OCI-LY7 (cell line): ENCODE data around the gene KCNK4. TPM values are rescaled to one million over a fixed set of nuclear protein-coding genes. Genes with fewer than 3 reads are reported as not detected.

Source experiments
- BruUV-seq: library from RNA; stranded (reverse); fragments of 400-500 nt; replicated peaks from 2 replicates; lab custom pipeline; 2021; lab: Mats Ljungman, UMichigan
- CTCF ChIA-PET: fragments of 300-600 bp; sonication (Branson Sonifier 250); formaldehyde crosslinking; loops from one replicate; lab custom pipeline; 2022; ENCODE audit warnings: antibody characterized with exemption; ENCODE audit not compliant: unreplicated experiment; lab: Charles Lee
- POLR2A ChIA-PET: fragments of 300-600 bp; sonication (Branson Sonifier 250); formaldehyde crosslinking; loops from one replicate; lab custom pipeline; 2022; ENCODE audit warnings: antibody characterized with exemption; lab: Charles Lee
- DNase-seq: peaks from one replicate; pipeline ENCODE4 v3.0.0-alpha.2; 2015; ENCODE audit warnings: low spot score
- H2AFZ ChIP-seq: fragments of 200-600 bp; sonication (generic), shearing (Covaris generic); 2 replicates; pipeline ENCODE4 v1.6.1; 2014; ENCODE audit warnings: mild to moderate bottlenecking, antibody characterized with exemption, low read length, moderate library complexity
- H3K27ac ChIP-seq: fragments of 200-600 bp; sonication (generic); 2 replicates; pipeline ENCODE4 v1.5.1; 2014; ENCODE audit warnings: mixed run types, low read depth, mild to moderate bottlenecking, moderate library complexity, low read length, inconsistent platforms; ENCODE audit not compliant: poor library complexity, severe bottlenecking
- H3K36me3 ChIP-seq: fragments of 200-600 bp; sonication (generic); 2 replicates; pipeline ENCODE4 v1.6.1; 2014; ENCODE audit warnings: mild to moderate bottlenecking, antibody characterized with exemption, low read length, moderate library complexity, mixed read lengths; ENCODE audit not compliant: insufficient read depth
- H3K4me1 ChIP-seq: fragments of 200-600 bp; sonication (generic); 2 replicates; pipeline ENCODE4 v1.5.1; 2014; ENCODE audit warnings: mild to moderate bottlenecking, low read length; ENCODE audit not compliant: insufficient read depth, poor library complexity, severe bottlenecking
- H3K4me2 ChIP-seq: fragments of 200-600 bp; sonication (generic); 2 replicates; pipeline ENCODE4 v1.6.1; 2014; ENCODE audit warnings: mild to moderate bottlenecking, low read length
- H3K4me3 ChIP-seq: fragments of 200-600 bp; sonication (generic); 2 replicates; pipeline ENCODE4 v1.5.1; 2014; ENCODE audit warnings: mild to moderate bottlenecking, low read depth, low read length; ENCODE audit not compliant: poor library complexity, severe bottlenecking
- H3K79me2 ChIP-seq: fragments of 200-600 bp; sonication (generic); 2 replicates; pipeline ENCODE4 v1.6.1; 2016; ENCODE audit warnings: low read depth, mild to moderate bottlenecking, low read length, moderate library complexity, mixed read lengths; ENCODE audit not compliant: insufficient read depth
- H3K9me2 ChIP-seq: fragments of 200-600 bp; sonication (generic); 2 replicates; pipeline ENCODE4 v1.6.1; 2016; ENCODE audit warnings: mild to moderate bottlenecking, low read length, mixed read lengths; ENCODE audit not compliant: insufficient read depth
- H3K9me3 ChIP-seq: fragments of 200-600 bp; sonication (generic); 2 replicates; pipeline ENCODE4 v1.6.1; 2014; ENCODE audit warnings: mild to moderate bottlenecking, mixed run types, low read length, mixed read lengths
- H4K20me1 ChIP-seq: fragments of 200-600 bp; sonication (generic); 2 replicates; pipeline ENCODE4 v1.6.1; 2014; ENCODE audit warnings: mild to moderate bottlenecking, antibody characterized with exemption, low read length, moderate library complexity, mixed read lengths; ENCODE audit not compliant: insufficient read depth
- CTCF ChIP-seq: fragments of 200-600 bp; sonication (generic); conservative IDR thresholded peaks from 2 replicates; pipeline ENCODE4 v1.5.1; 2014; ENCODE audit warnings: mild to moderate bottlenecking, antibody characterized with exemption, low read length, moderate library complexity, mixed read lengths
- EZH2phosphoT487 ChIP-seq: fragments of 200-600 bp; sonication (generic); IDR thresholded peaks from 2 replicates; pipeline ENCODE4 v1.6.1; 2018; ENCODE audit warnings: low read depth, borderline replicate concordance, mild to moderate bottlenecking, mixed run types, antibody characterized with exemption, low read length, moderate library complexity, mixed read lengths
- intact Hi-C: fragments of 100-400 bp; cut with micrococcal nuclease; formaldehyde crosslinking; loops from one replicate; pipeline ENCODE4 v1.10.0; 2022; ENCODE audit not compliant: unreplicated experiment
- total RNA-seq, 2 experiments: library from RNA; depleted of rRNA in 1 of 2; stranded (reverse); fragments of >200 nt in 1 of 2; shearing (Covaris generic) in 1 of 2; gene quantifications; 2 replicates each; pipeline ENCODE4 v1.2.3, GENCODE V29; 2014 to 2022

Gene KCNK4
- total RNA-seq, 2 experiments from 2014 or later = 0.80 to 0.95 TPM

- TF ChIP-seq EZH2phosphoT487 = no peak
- no peak for TF ChIP-seq CTCF
- H3K4me1 ChIP-seq = peaks cover 35% of the 10 kb centered on the region
- H3K36me3 ChIP-seq = peaks cover 32% of the 10 kb centered on the region
- no peaks in the 10 kb centered on the region for H3K9me2 ChIP-seq
- peak overlapping the region; percentile 50 for H3K4me3 ChIP-seq
- CTCF ChIA-PET = interaction anchor here (1.0 to 1.2 kb wide), 2 partner anchors 25 to 345 kb away, joined by 3 to 12 read pairs; partner anchors contain the start of genes PRDX5 and TRMT112
- peak overlapping the region; percentile 90; the same call in 1 of the 2 replicates for H3K4me2 ChIP-seq
- H3K9me3 ChIP-seq = no peaks in the 10 kb centered on the region
- DNase-seq = no peak
- no TSS peak for BruUV-seq
- peaks cover 10% of the 10 kb centered on the region; the same call in 1 of the 2 replicates for H3K79me2 ChIP-seq
- intact Hi-C loops = loop anchor here (1.0 kb wide), 1 partner anchor 12 kb away; no protein-coding TSS in a partner anchor
- no peak overlapping the region for H3K27ac ChIP-seq
- H2AFZ ChIP-seq = no peak overlapping the region
- H4K20me1 ChIP-seq = no peaks in the 10 kb centered on the region
- POLR2A ChIA-PET = interaction anchor here (0.6 to 3.6 kb wide), 2 partner anchors 26 to 158 kb away, joined by 3 to 22 read pairs; partner anchors contain the start of genes PRDX5 and TRMT112
Observed at GRCh38 chr11:64342869-64343745, 52.0 kb downstream of the KCNK4 start.

DNA sequence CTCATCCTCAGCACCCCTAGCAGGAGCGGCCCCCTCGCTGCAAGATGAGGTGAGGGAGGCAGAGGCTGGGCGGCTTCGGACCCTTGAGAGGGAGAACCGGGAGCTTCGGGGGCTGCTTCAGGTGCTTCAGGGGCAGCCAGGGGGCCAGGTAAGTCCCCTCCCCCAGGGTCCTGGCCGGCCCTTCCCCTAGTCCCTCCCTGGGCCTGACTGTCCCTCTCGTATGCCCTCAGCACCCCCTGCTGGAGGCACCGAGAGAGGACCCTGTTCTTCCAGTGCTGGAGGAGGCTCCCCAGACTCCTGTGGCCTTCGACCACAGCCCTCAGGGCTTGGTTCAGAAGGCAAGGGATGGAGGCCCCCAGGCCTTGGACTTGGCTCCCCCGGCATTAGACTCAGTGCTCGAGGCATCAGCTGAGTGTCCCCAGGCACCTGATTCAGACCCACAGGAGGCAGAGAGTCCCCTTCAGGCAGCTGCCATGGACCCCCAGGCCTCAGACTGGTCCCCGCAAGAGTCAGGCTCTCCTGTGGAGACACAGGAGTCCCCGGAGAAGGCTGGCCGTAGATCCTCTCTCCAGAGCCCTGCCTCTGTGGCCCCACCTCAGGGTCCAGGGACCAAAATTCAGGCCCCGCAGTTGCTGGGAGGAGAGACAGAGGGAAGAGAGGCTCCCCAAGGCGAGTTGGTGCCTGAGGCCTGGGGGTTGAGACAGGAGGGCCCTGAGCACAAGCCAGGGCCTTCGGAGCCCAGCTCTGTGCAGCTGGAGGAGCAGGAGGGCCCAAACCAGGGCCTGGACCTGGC is 52.9 kb downstream of the KCNK4 start:
- CTCF ChIA-PET = no interaction called here

More for the DNA sequence above, 52.9 kb downstream of the KCNK4 start:
- Histone ChIP-seq H4K20me1 (no peaks in the 10 kb centered on the region), H3K9me3 (no peaks in the 10 kb centered on the region), H3K27ac (no peak overlapping the region), H3K4me1 (peaks cover 26% of the 10 kb centered on the region), H3K4me3 (no peak overlapping the region), H3K79me2 (peaks cover 9% of the 10 kb centered on the region; the same call in 1 of the 2 replicates), H3K36me3 (peaks cover 29% of the 10 kb centered on the region), H2AFZ (no peak overlapping the region), H3K4me2 (no peak overlapping the region), H3K9me2 (no peaks in the 10 kb centered on the region)
- BruUV-seq = no TSS peak
- POLR2A ChIA-PET = interaction anchor here (0.6 kb wide), 1 partner anchor 159 kb away, joined by 3 read pairs; no protein-coding TSS in a partner anchor
- intact Hi-C loops = no loop called here
- TF ChIP-seq CTCF (peak; percentile 49), EZH2phosphoT487 (no peak)
- no peak for DNase-seq
